HuH-7.5 (cell line): ENCODE measurements around the gene RETSAT.
"Not testable (repeated sequence)": the region's sequence is repeated elsewhere in the genome, so short reads cannot be mapped to it uniquely, and the experiment has no call there.

Experiments used
- DNase-seq: peaks from one replicate; pipeline ENCODE4 v3.0.0; 2011; ENCODE audit warnings: low spot score

The RETSAT gene

GRCh38 chr2:85378257-85378656 lies 23.9 kb upstream of the RETSAT start:
- no peak for DNase-seq

- DNase-seq = no peak
These were observed 22.8 kb upstream of the RETSAT start for GRCh38 chr2:85377083-85377482.

GRCh38 chr2:85376291-85377065 lies 22.1 kb upstream of the RETSAT start:
- DNase-seq = no peak

GRCh38 chr2:85371045-85371444 lies 16.7 kb upstream of the RETSAT start:
- DNase-seq = no peak

GRCh38 chr2:85369500-85369899 lies 15.2 kb upstream of the RETSAT start:
- no peak for DNase-seq

- DNase-seq = no peak
These were observed 14.6 kb upstream of the RETSAT start for GRCh38 chr2:85368921-85369320.

- no peak for DNase-seq
These were observed 12.9 kb upstream of the RETSAT start for GRCh38 chr2:85367180-85367579.

- not testable (repeated sequence) for DNase-seq
These were observed 8.5 kb upstream of the RETSAT start for GRCh38 chr2:85362653-85363387.

GRCh38 chr2:85357736-85358135 lies 3.4 kb upstream of the RETSAT start:
- no peak for DNase-seq

- DNase-seq = no peak
These were observed 1.9 kb upstream of the RETSAT start for GRCh38 chr2:85356186-85356585.

GRCh38 chr2:85355521-85355920 lies 1.2 kb upstream of the RETSAT start:
- DNase-seq = no peak

GRCh38 chr2:85355073-85355410 lies 714 bp upstream of the RETSAT start:
- no peak for DNase-seq

- DNase-seq = peak; percentile 46
These were observed 447 bp downstream of the RETSAT start for GRCh38 chr2:85353876-85354285.

GRCh38 chr2:85347599-85347998 lies 6.7 kb downstream of the RETSAT start:
- no peak for DNase-seq

GRCh38 chr2:85344356-85344954 lies 9.9 kb downstream of the RETSAT start:
- DNase-seq = no peak

- DNase-seq = not testable (repeated sequence)
These were observed 11.0 kb downstream of the RETSAT start for GRCh38 chr2:85343207-85343895.

- no peak for DNase-seq
These were observed 12.2 kb downstream of the RETSAT start for GRCh38 chr2:85342156-85342555.

GRCh38 chr2:85341269-85342029 lies 12.9 kb downstream of the RETSAT start:
- no peak for DNase-seq

GRCh38 chr2:85340034-85340892 lies 14.1 kb downstream of the RETSAT start:
- no peak for DNase-seq

GRCh38 chr2:85334928-85335327 lies 19.4 kb downstream of the RETSAT start:
- DNase-seq = no peak

- not testable (repeated sequence) for DNase-seq
These were observed 20.5 kb downstream of the RETSAT start for GRCh38 chr2:85333877-85334276.
